HG02759 (cell line): ENCODE measurements around the gene BAG2.
A peak's percentile ranks its signal among the peaks of the same experiment; 100 is the strongest.

Experiments used
- ATAC-seq: cut with Tn5 transposase; IDR thresholded peaks from one replicate; pipeline ENCODE4 v1.9.1; 2021; ENCODE audit warnings: mild to moderate bottlenecking, moderate library complexity; ENCODE audit not compliant: unreplicated experiment

The BAG2 gene

GRCh38 chr6:57221191-57221935 is 49.2 kb downstream of the BAG2 start:
- peak; percentile 60 for ATAC-seq

DNA sequence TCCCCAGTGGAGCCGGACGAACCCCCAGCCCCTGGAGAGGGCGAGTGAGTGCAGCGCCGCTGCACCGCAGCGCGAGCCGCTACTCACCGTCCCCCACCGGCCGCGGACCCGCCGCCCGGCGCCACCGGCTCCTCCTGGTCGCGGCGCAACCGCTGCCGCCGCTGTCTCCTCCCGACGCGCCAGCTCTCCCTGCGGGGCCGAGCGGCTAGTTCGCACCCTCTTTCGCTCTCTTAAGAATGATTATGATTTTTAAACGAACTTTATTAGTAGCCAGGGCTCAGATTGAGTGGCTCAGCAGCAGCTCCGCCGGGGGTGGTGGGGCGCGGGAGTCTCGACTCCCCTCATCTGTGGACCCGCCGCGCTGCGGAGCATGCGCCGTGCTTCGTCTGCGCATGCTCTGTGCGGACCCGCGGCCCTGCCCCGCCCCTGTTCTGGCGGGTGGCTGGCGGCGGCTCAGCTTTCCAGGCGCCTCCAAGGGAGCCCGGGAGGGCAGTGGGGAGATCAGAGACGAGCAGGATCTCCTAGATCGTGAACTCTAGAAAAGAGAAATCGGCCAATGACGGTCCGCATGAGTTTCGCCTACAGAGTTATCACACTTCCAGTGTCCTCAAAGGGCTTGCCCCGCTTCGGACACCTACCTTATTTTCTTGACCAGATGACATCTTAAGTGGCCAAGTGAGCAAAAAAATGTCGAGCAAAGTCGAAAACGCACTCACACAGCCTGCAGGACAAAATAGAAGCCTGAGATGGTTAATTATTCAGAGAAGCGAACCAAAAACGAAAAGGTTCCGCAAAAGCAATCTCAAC is 50.0 kb downstream of the BAG2 start, which contains the start of gene RAB23:
Gene RAB23, minus strand, starts transcription at position 372 of the 807 bp plus-strand sequence. CDS start 11,927 bp downstream, outside the sequence.
- peak; percentile 90 for ATAC-seq

GRCh38 chr6:57222743-57223077 is 50.6 kb downstream of the BAG2 start:
- no peak for ATAC-seq

DNA sequence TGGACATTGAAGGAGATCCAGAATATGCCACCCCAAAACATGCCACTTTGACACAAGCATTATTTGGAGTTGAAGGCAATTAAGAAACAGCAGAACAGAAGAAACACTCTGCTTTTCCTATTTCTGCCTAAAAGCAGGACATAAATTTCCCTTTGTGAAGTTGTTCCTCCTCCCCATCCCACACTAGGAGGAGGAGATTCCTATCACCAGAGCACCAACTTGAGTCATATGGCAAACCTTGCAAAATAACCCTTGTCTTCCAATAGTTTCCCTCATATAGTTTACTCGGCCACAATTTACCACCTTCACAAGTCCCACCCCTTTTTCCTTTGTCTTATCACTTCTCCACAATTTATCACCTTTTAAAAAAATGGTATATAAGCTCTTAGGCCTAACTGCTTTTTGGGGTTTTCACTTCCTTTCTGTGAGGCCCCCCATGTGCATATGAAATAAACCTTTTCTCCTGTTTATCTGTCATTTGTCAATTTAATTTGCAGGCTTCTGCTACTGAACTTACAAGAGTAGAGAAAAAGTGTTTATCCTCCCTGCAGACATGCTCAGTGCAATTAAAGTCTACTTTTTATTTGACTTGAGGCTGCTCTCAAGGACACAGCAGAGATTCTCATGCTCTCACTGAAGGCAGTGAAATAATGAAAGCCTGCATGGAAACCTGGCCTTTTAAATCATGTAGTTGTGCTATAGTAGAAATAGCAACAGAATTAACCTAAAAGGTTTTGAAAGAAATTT is 52.8 kb downstream of the BAG2 start:
- ATAC-seq, result no peak

DNA sequence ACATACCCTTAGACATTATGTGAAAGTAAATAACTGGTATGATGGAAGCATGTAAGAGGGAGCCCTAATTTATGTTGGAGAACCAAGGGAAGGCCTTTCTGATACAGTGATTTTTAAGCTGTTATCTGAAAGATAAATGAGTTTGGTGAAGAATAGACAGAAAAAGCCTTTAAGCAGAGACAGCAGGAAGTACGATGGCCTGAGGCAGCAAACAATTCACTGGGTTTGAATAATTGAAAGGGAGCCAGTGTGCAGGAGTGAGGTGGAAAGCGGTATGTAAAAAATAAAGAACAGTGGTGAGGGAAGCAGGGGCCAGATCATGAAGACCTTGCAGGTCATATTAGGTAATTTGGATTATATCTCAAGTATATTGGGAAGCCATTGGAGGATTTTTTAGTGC is 54.1 kb downstream of the BAG2 start:
- ATAC-seq, result no peak
